ENCODE data around the gene NCF4.

Gene NCF4

DNA sequence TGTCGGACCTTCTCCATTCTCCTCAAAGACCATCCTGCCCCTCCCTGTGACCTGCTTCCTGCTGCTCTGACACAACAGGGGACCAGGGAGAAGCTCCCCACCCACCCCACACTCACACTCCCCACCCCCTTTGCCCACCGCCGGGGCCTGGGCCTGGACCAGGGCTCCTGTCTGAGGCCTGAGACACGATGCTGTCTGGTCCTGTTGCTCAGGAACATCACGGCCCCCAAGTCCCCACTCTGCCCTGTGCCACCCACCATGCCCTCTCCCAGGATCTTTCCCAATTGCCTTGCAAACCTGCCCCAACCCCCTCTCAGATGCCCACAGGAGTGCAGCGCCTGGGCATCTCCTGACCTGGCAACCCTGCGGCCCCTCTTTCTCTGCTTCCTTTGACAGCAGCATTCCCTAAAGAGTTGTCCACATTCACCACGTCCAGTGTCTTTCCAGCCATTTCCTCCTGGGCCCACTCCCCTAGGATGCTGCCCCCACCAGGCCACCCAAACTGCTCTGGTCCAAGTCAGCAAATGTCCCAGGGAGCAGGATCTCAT, 63.4 kb downstream of the NCF4 start:
- TF ChIP-seq ZNF202 (tag by site-specific recombination; IDR thresholded peaks at IDR 0.05; ENCODE audit: borderline replicate concordance) (no peak), SP3 (tag by site-specific recombination; IDR thresholded peaks at IDR 0.05) (no peak), ZNF221 (tag by site-specific recombination; IDR thresholded peaks at IDR 0.05; ENCODE audit: borderline replicate concordance) (no peak), ZFP3 (tag by site-specific recombination; IDR thresholded peaks at IDR 0.05; ENCODE audit: low read depth) (no peak), ZNF121 (tag by site-specific recombination; IDR thresholded peaks at IDR 0.05) (no peak), ZNF10 (tag by site-specific recombination; IDR thresholded peaks at IDR 0.05) (no peak)
- TF ChIP-seq, protein P1, sequence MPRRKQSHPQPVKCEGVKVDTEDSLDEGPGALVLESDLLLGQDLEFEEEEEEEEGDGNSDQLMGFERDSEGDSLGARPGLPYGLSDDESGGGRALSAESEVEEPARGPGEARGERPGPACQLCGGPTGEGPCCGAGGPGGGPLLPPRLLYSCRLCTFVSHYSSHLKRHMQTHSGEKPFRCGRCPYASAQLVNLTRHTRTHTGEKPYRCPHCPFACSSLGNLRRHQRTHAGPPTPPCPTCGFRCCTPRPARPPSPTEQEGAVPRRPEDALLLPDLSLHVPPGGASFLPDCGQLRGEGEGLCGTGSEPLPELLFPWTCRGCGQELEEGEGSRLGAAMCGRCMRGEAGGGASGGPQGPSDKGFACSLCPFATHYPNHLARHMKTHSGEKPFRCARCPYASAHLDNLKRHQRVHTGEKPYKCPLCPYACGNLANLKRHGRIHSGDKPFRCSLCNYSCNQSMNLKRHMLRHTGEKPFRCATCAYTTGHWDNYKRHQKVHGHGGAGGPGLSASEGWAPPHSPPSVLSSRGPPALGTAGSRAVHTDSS (tag by site-specific recombination; IDR thresholded peaks at IDR 0.05) = no peak
- TF ChIP-seq, protein P2, sequence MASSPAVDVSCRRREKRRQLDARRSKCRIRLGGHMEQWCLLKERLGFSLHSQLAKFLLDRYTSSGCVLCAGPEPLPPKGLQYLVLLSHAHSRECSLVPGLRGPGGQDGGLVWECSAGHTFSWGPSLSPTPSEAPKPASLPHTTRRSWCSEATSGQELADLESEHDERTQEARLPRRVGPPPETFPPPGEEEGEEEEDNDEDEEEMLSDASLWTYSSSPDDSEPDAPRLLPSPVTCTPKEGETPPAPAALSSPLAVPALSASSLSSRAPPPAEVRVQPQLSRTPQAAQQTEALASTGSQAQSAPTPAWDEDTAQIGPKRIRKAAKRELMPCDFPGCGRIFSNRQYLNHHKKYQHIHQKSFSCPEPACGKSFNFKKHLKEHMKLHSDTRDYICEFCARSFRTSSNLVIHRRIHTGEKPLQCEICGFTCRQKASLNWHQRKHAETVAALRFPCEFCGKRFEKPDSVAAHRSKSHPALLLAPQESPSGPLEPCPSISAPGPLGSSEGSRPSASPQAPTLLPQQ (tag by site-specific recombination; IDR thresholded peaks at IDR 0.05) = no peak
- H3K9me3 ChIP-seq (ENCODE audit: control insufficient read depth, insufficient read depth, low read depth, low read length) = no peaks in the 10 kb centered on the region
- H3K27ac ChIP-seq (ENCODE audit: extremely low read depth, low read depth, low read length) = no peak overlapping the region
- H3K36me3 ChIP-seq (ENCODE audit: control insufficient read depth in 2 of 2, insufficient read depth in 1 of 2, low read length in 2 of 2) = no peaks in the 10 kb centered on the region
- H3K4me3 ChIP-seq (ENCODE audit: low read depth, low read length) = no peak overlapping the region
- ChIA-PET POLR2A (no interaction called here), CTCF (no interaction called here)
- no peaks in the 10 kb centered on the region for H3K4me1 ChIP-seq (ENCODE audit: control insufficient read depth, insufficient read depth, low read length)

DNA sequence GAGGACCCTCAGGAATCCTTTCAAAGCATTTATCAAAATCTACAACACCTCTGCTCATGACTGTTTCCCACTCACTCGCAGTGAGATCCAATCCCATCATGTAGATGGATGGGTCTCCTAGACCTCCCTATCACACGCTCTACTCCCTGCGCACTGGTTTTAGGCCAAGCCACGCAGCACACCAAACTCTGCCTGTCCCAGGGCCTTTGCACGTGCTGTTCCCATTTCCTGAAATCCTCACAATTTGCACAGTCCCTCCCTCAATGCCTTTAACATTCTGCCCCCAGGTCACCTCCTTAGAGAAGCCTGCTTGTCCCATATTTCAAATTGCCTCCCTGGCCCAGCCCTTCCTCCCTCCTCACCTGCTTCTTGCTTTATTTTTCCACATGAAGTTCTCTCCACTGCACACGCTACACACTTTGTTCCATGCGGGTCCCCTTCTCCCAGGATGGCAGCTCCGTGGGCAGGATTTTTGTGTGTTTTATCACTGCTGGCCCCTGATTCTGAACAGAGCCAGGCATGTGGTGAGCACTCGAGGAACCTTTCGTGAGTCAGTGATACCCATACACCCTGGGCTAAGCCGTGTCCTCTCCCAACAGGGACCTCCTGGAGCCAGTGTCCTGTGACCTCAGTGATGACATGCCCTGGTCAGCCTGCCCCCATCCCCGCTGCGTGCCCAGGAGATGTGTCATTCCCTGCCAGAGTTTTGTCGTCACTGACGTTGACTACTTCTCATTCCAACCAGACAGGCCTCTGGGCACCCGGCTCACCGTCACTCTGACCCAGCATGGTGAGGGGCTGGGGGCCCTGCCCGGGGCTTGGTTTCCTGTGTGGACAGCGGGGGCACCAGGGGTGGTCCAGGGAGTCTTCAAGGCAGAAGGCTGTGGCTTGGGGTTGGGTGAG, 64.8 kb downstream of the NCF4 start:
- ChIA-PET CTCF (interaction anchor here (0.7 kb wide), 1 partner anchor 81 kb away, joined by 3 read pairs; no protein-coding TSS in a partner anchor), POLR2A (no interaction called here)
- Histone ChIP-seq H3K9me3 (ENCODE audit: control insufficient read depth, insufficient read depth, low read depth, low read length) (no peaks in the 10 kb centered on the region), H3K36me3 (ENCODE audit: control insufficient read depth in 2 of 2, insufficient read depth in 1 of 2, low read length in 2 of 2) (no peaks in the 10 kb centered on the region), H3K27ac (ENCODE audit: extremely low read depth, low read depth, low read length) (no peak overlapping the region), H3K4me1 (ENCODE audit: control insufficient read depth, insufficient read depth, low read length) (no peaks in the 10 kb centered on the region), H3K4me3 (ENCODE audit: low read depth, low read length) (no peak overlapping the region)
- TF ChIP-seq ZNF596 (tag by site-specific recombination; IDR thresholded peaks at IDR 0.05) = no peak
- peak; percentile 94 for TF ChIP-seq ZNF623 (tag by site-specific recombination; IDR thresholded peaks at IDR 0.05)
- no peak for TF ChIP-seq ZNF768 (tag by site-specific recombination; IDR thresholded peaks at IDR 0.05)
- TF ChIP-seq ZNF341 (tag by site-specific recombination; IDR thresholded peaks at IDR 0.05; ENCODE audit: low read depth) = no peak

DNA sequence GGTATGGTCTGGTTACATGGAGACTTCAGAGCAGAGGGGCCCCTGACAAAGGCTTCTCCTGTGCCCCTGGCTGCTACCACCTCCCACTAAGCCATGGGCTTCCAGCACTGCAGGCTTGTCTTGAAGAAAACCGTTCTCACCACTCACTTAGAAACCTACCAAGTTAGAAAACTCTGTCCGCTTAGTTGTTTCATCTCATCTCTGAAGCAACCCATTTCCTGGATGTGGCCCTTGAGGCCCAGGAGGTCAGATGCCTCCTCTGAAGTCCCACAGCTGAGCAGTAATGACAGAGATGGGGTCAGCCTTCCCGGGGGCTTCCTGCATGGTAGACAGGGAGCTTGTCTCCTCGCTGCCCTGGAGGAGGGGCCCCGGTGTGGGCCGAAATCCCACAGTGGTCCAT, 65.5 kb downstream of the NCF4 start:
- ChIA-PET POLR2A (no interaction called here), CTCF (no interaction called here)
- no peaks in the 10 kb centered on the region for H3K4me1 ChIP-seq (ENCODE audit: control insufficient read depth, insufficient read depth, low read length)
- no peak overlapping the region for H3K4me3 ChIP-seq (ENCODE audit: low read depth, low read length)
- H3K36me3 ChIP-seq (ENCODE audit: control insufficient read depth in 2 of 2, insufficient read depth in 1 of 2, low read length in 2 of 2) = no peaks in the 10 kb centered on the region
- TF ChIP-seq ZNF155 (tag by site-specific recombination; IDR thresholded peaks at IDR 0.05) (no peak), ZNF558 (tag by site-specific recombination; IDR thresholded peaks at IDR 0.05) (no peak), ZNF202 (tag by site-specific recombination; IDR thresholded peaks at IDR 0.05; ENCODE audit: borderline replicate concordance) (no peak), ZNF610 (tag by site-specific recombination; IDR thresholded peaks at IDR 0.05; ENCODE audit: borderline replicate concordance) (no peak)
- TF ChIP-seq, protein P3, sequence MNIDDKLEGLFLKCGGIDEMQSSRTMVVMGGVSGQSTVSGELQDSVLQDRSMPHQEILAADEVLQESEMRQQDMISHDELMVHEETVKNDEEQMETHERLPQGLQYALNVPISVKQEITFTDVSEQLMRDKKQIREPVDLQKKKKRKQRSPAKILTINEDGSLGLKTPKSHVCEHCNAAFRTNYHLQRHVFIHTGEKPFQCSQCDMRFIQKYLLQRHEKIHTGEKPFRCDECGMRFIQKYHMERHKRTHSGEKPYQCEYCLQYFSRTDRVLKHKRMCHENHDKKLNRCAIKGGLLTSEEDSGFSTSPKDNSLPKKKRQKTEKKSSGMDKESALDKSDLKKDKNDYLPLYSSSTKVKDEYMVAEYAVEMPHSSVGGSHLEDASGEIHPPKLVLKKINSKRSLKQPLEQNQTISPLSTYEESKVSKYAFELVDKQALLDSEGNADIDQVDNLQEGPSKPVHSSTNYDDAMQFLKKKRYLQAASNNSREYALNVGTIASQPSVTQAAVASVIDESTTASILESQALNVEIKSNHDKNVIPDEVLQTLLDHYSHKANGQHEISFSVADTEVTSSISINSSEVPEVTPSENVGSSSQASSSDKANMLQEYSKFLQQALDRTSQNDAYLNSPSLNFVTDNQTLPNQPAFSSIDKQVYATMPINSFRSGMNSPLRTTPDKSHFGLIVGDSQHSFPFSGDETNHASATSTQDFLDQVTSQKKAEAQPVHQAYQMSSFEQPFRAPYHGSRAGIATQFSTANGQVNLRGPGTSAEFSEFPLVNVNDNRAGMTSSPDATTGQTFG (tag by site-specific recombination; IDR thresholded peaks at IDR 0.05; ENCODE audit: borderline replicate concordance) = no peak
- H3K9me3 ChIP-seq (ENCODE audit: control insufficient read depth, insufficient read depth, low read depth, low read length) = no peaks in the 10 kb centered on the region
- no peak overlapping the region for H3K27ac ChIP-seq (ENCODE audit: extremely low read depth, low read depth, low read length)

Measured in HEK293 (cell line).